ENCODE results near the gene PPP2R1B. TPM values are rescaled to one million over a fixed set of nuclear protein-coding genes. Genes with fewer than 3 reads are reported as not detected.
"Not testable (repeated sequence)": the region's sequence is repeated elsewhere in the genome, so short reads cannot be mapped to it uniquely, and the experiment has no call there.

PPP2R1B gene
- total and polyA plus RNA-seq, 8 donors, result 12.6 to 50.1 (median 31.3) TPM

DNA sequence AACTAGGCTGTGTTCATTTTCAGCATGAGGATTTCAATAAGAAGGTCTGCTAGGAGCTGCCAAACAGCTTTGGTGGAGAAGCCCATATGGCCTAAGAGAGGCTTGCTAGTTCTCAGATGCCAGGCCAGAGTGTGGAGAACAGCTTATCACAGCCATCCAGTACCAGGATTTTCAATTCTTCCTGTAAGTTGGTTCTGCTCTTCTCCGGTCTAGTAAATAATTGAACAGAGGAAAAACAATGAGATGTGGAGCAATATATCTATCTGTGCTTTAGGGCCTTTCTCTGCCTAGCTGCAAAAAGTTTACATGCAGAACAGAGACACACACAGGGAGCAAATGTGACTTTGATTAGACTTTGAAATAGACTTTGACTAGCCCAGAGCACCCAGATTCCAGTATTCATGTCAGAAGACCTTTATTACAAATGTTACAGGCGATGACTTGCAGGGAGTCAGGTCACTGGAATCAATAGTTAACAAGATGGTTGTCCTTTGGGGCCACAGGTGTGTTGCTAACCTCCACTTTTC is 19.8 kb upstream of the PPP2R1B start:
- FAIRE-seq (no peak), DNase-seq (no peak), ATAC-seq (peak in 1 of 4 donors; percentile 18)
- TF ChIP-seq, protein P1, sequence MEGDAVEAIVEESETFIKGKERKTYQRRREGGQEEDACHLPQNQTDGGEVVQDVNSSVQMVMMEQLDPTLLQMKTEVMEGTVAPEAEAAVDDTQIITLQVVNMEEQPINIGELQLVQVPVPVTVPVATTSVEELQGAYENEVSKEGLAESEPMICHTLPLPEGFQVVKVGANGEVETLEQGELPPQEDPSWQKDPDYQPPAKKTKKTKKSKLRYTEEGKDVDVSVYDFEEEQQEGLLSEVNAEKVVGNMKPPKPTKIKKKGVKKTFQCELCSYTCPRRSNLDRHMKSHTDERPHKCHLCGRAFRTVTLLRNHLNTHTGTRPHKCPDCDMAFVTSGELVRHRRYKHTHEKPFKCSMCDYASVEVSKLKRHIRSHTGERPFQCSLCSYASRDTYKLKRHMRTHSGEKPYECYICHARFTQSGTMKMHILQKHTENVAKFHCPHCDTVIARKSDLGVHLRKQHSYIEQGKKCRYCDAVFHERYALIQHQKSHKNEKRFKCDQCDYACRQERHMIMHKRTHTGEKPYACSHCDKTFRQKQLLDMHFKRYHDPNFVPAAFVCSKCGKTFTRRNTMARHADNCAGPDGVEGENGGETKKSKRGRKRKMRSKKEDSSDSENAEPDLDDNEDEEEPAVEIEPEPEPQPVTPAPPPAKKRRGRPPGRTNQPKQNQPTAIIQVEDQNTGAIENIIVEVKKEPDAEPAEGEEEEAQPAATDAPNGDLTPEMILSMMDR (IDR thresholded peaks at IDR 0.05), result no peak
- no peak overlapping the region for H3K4me3 ChIP-seq
- no peaks in the 10 kb centered on the region for H3K4me1 ChIP-seq
- H3K36me3 ChIP-seq, result peaks cover 0 to 9% (median 0%) of the 10 kb centered on the region in 3 donors
- H3K9me3 ChIP-seq, result no peaks in the 10 kb centered on the region
- WGBS, 2 donors, result 85 to 86% methylated on average over 2 of the region's 2 CpGs
- intact Hi-C loops (cut with DNase I), result no loop called here
- no peak overlapping the region for H3K27ac ChIP-seq
- no peaks in the 10 kb centered on the region for H3K27me3 ChIP-seq

DNA sequence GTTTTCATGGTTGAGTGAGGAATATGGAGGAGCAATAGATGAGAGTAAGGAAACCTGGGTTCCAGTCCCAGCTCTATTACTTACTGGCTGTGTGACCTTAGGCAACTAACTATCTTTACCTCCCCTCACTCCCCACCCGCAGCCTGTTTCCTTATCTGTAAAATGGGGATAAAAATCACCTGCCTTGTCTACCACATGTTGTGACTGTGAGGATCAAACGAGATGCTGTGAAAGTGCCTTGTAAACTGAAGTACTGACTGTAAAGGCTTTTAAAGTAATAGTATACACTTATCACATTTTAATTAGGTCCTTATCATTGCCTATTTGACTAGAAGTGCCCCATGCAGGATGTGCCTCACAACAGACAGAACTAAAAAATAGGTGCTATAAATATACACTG is 18.9 kb upstream of the PPP2R1B start:
- Histone ChIP-seq H3K4me1 (no peaks in the 10 kb centered on the region), H3K27ac (no peak overlapping the region), H3K9me3 (no peaks in the 10 kb centered on the region), H3K36me3 (peaks cover 0 to 9% (median 0%) of the 10 kb centered on the region in 3 donors), H3K27me3 (no peaks in the 10 kb centered on the region), H3K4me3 (no peak overlapping the region)
- 77 to 80% methylated on average over 2 of the region's 2 CpGs for WGBS, 2 donors
- intact Hi-C loops (cut with DNase I), result no loop called here
- TF ChIP-seq, protein P1 (IDR thresholded peaks at IDR 0.05), result no peak
- ATAC-seq (no peak), FAIRE-seq (no peak), DNase-seq (no peak)

DNA sequence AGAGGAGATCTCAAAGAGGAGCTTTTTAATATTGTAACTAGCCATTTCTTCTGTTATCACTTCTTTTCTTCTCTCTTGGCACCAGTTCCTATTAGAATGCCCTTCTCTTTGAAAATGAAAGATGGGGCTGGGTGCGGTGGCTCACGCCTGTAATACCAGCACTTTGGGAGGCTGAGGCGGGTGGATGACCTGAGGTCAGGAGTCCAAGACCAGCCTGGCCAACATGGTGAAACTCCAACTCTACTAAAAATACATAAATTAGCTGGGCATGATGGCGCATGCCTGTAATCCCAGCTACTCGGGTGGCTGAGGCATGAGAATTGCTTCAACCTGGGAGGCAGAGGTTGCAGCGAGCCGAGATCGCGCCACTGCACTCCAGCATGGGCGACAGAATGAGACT is 18.1 kb upstream of the PPP2R1B start:
- DNase-seq; ATAC-seq; H3K36me3 ChIP-seq; H3K9me3 ChIP-seq; FAIRE-seq; intact Hi-C loops (cut with DNase I); H3K27me3 ChIP-seq; H3K4me1 ChIP-seq; H3K4me3 ChIP-seq; H3K27ac ChIP-seq: not testable (repeated sequence)
- WGBS, 2 donors, result 97 to 98% methylated on average over 10 of the region's 10 CpGs

DNA sequence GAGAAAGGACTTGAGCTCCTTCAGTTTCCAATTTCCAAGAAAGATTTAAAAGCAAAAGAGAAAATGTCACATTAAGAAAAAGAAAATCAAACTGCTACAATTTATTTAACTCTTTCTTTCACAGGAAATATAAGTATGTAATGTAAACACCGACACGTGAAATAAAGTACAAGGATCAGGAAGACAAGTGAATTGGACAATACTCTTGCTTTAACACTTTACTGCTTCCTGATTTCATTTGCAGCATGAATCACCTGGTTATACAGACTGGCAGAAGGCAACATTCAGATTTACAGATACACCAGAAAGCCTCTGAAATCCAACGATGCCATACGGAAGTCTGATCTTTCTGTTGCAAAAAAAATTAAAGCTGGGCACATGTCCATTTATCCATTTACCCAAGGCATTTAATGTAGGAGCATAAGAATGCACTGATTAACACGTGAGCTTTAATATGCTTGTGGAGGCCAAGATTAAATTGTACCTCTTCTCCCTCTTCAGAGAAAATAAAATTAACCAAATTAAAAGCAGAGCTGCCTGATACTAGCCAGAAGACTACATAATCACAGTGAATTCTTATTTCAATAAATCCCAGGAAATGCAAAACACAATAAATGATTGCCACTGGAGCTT is 16.0 kb upstream of the PPP2R1B start:
- Histone ChIP-seq H3K4me1 (peaks cover 0 to 6% (median 6%) of the 10 kb centered on the region in 3 donors), H3K36me3 (peaks cover 0 to 9% (median 0%) of the 10 kb centered on the region in 3 donors), H3K27ac (no peak overlapping the region), H3K9me3 (no peaks in the 10 kb centered on the region), H3K4me3 (no peak overlapping the region), H3K27me3 (no peaks in the 10 kb centered on the region)
- DNase-seq, result no peak
- WGBS, 2 donors, result 60 to 65% methylated on average over 5 of the region's 5 CpGs
- ATAC-seq, result no peak
- no peak for FAIRE-seq
- intact Hi-C loops (cut with DNase I), result no loop called here
- TF ChIP-seq, protein P1 (IDR thresholded peaks at IDR 0.05), result no peak

DNA sequence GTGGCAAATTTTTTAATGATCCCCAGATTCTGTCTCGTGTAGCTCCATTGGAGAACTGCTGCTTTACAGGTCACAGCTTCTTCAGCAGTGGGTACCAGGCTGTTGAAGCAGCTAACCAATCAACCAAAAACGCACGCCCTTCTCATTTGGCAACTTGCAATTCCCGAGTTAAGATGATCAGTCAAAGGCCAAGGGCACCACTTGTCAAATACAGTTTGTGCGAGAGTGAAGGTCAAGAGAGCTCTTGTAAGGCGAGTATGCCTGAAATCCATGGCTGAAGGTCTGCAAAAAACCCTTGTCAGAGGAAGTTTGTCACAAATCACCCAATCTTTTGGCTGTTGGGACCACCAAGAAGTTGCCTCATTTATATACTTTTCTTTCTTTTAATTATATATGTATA is 12.9 kb upstream of the PPP2R1B start:
- Histone ChIP-seq H3K9me3 (no peaks in the 10 kb centered on the region), H3K27me3 (no peaks in the 10 kb centered on the region), H3K36me3 (no peaks in the 10 kb centered on the region), H3K4me3 (no peak overlapping the region), H3K27ac (no peak overlapping the region), H3K4me1 (peaks cover 4 to 30% (median 14%) of the 10 kb centered on the region in 3 donors)
- 60 to 61% methylated on average over 6 of the region's 6 CpGs for WGBS, 2 donors
- TF ChIP-seq, protein P1 (IDR thresholded peaks at IDR 0.05), result no peak
- ATAC-seq (no peak), FAIRE-seq (no peak), DNase-seq (no peak)
- intact Hi-C loops (cut with DNase I), result loop anchor here in 1 of 3 donors (5.0 kb wide), 1 partner anchor 177 kb away; the partner anchor contains the start of gene SIK2
